Measurements from ENCODE around the gene RTKN2. TPM values are rescaled to one million over a fixed set of nuclear protein-coding genes. Genes with fewer than 3 reads are reported as not detected.

The RTKN2 gene
- total RNA-seq, 1 experiment from 2014 or later: not detected

GRCh38 chr10:62136931-62137330 lies 131.7 kb downstream of the RTKN2 start:
- H4K20me1 ChIP-seq (ENCODE audit: insufficient read depth, low read depth, low read length): no peaks in the 10 kb centered on the region
- H3K4me2 ChIP-seq (ENCODE audit: low read depth, low read length, poor library complexity, severe bottlenecking): no peak overlapping the region
- no peak overlapping the region for H2AFZ ChIP-seq (ENCODE audit: low read length)
- H3K27me3 ChIP-seq (ENCODE audit: low read length): no peaks in the 10 kb centered on the region
- H3K79me2 ChIP-seq (ENCODE audit: low read length): no peaks in the 10 kb centered on the region
- DNase-seq: no peak
- no peak overlapping the region for H3K4me3 ChIP-seq (ENCODE audit: low read length)
- H3K27ac ChIP-seq (ENCODE audit: low read length): no peak overlapping the region
- no peaks in the 10 kb centered on the region for H3K36me3 ChIP-seq (ENCODE audit: insufficient read depth, low read length)
- no peak overlapping the region for H3K9ac ChIP-seq (ENCODE audit: low read length)
- H3K9me2 ChIP-seq (replicated peaks; ENCODE audit: insufficient read depth, low read length): no peaks in the 10 kb centered on the region
- 0 out of 2 replicates have a peak, but pooled peaks cover 3% of the 10 kb centered on the region for H3K4me1 ChIP-seq (ENCODE audit: low read length)
- H3K9me3 ChIP-seq (ENCODE audit: low read length): no peaks in the 10 kb centered on the region

GRCh38 chr10:62133618-62134017 lies 135.0 kb downstream of the RTKN2 start:
- H3K4me3 ChIP-seq (ENCODE audit: low read length): no peak overlapping the region
- H3K9me3 ChIP-seq (ENCODE audit: low read length): peaks cover 8% of the 10 kb centered on the region
- H3K79me2 ChIP-seq (ENCODE audit: low read length): no peaks in the 10 kb centered on the region
- H3K9me2 ChIP-seq (replicated peaks; ENCODE audit: insufficient read depth, low read length): no peaks in the 10 kb centered on the region
- peaks cover 3% of the 10 kb centered on the region; the same call in 1 of the 2 replicates for H3K4me1 ChIP-seq (ENCODE audit: low read length)
- H2AFZ ChIP-seq (ENCODE audit: low read length): no peak overlapping the region
- no peak overlapping the region for H3K9ac ChIP-seq (ENCODE audit: low read length)
- no peaks in the 10 kb centered on the region; the same call in 1 of the 2 replicates for H3K36me3 ChIP-seq (ENCODE audit: insufficient read depth, low read length)
- H3K27ac ChIP-seq (ENCODE audit: low read length): no peak overlapping the region
- H3K4me2 ChIP-seq (ENCODE audit: low read depth, low read length, poor library complexity, severe bottlenecking): no peak overlapping the region
- no peak for DNase-seq
- no peaks in the 10 kb centered on the region for H4K20me1 ChIP-seq (ENCODE audit: insufficient read depth, low read depth, low read length)
- no peaks in the 10 kb centered on the region for H3K27me3 ChIP-seq (ENCODE audit: low read length)

Other genes starting within 250 kb of the RTKN2 start
- gene ZNF365, start 105.5 kb upstream of the RTKN2 start, total RNA-seq (2014; rRNA removed; shearing (Covaris generic); ENCODE audit: low replicate concordance): not detected in 2 replicates